Suprapubic skin (tissue), 4 donors: ENCODE measurements around the gene BICD1.

Experiments
- CTCF ChIP-seq, 2 donors: fragments of 200-600 bp in 1 of 2; fragments of 450-650 bp in 1 of 2; sonication (generic) in 1 of 2; IDR thresholded peaks; one replicate each; pipeline ENCODE4 v1.5.1; 2016 to 2019; ENCODE audit warnings: antibody characterized with exemption in 2 of 2, mild to moderate bottlenecking in 1 of 2, moderate library complexity in 1 of 2
- EP300 ChIP-seq: sonication (generic); formaldehyde crosslinking; IDR thresholded peaks from one replicate; pipeline ENCODE4 v1.6.1; 2017; ENCODE audit warnings: antibody characterized with exemption
- POLR2A ChIP-seq, 2 donors: fragments of 450-650 bp; IDR thresholded peaks; one replicate each; pipeline ENCODE4 v1.6.1; 2017; ENCODE audit warnings: antibody characterized with exemption in 2 of 2, mild to moderate bottlenecking in 2 of 2, moderate library complexity in 2 of 2
- POLR2AphosphoS5 ChIP-seq, 3 donors: sonication (generic); formaldehyde crosslinking; IDR thresholded peaks; one replicate each; pipeline ENCODE4 v1.6.1; 2017; ENCODE audit warnings: antibody characterized with exemption in 3 of 3

- TF ChIP-seq CTCF (IDR thresholded peaks at IDR 0.05) (no peak), POLR2A (IDR thresholded peaks at IDR 0.05) (no peak), POLR2AphosphoS5 (IDR thresholded peaks at IDR 0.05) (no peak), EP300 (no peak)
Measured at GRCh38 chr12:32163596-32163995, 56.9 kb downstream of the BICD1 start.
